Osteocyte (in vitro differentiated cells): ENCODE data around the gene CSKMT. TPM values are rescaled to one million over a fixed set of nuclear protein-coding genes. Genes with fewer than 3 reads are reported as not detected.
"Not testable (repeated sequence)": the region's sequence is repeated elsewhere in the genome, so short reads cannot be mapped to it uniquely, and the experiment has no call there.

Experiments
- DNase-seq: peaks from one replicate; pipeline ENCODE4 v3.0.0; 2021; ENCODE audit warnings: mixed read lengths; ENCODE audit not compliant: unreplicated experiment; ENCODE audit errors: extremely low spot score
- H3K27ac Mint-ChIP-seq: one replicate; pipeline ENCODE4 v1.8.0; 2021; ENCODE audit warnings: mild to moderate bottlenecking, mixed read lengths; ENCODE audit not compliant: unreplicated experiment
- H3K27me3 Mint-ChIP-seq: one replicate; pipeline ENCODE4 v1.8.0; 2021; ENCODE audit warnings: mixed read lengths; ENCODE audit not compliant: unreplicated experiment
- H3K36me3 Mint-ChIP-seq: one replicate; pipeline ENCODE4 v1.8.0; 2021; ENCODE audit warnings: mixed read lengths; ENCODE audit not compliant: unreplicated experiment
- H3K4me1 Mint-ChIP-seq: one replicate; pipeline ENCODE4 v1.8.0; 2021; ENCODE audit warnings: mixed read lengths; ENCODE audit not compliant: unreplicated experiment
- H3K4me3 Mint-ChIP-seq: one replicate; pipeline ENCODE4 v1.8.0; 2021; ENCODE audit warnings: mild to moderate bottlenecking, moderate library complexity, mixed read lengths; ENCODE audit not compliant: unreplicated experiment
- H3K9me3 Mint-ChIP-seq: one replicate; pipeline ENCODE4 v1.8.0; 2021; ENCODE audit warnings: mixed read lengths; ENCODE audit not compliant: unreplicated experiment
- total RNA-seq: library from RNA; stranded (reverse); gene quantifications from 2 replicates; pipeline ENCODE4 v1.2.1, GENCODE V29; 2021
- TF ChIP-seq, protein P1 (sequence below): fragments of 200-600 bp; sonication (generic); IDR thresholded peaks from 2 replicates; pipeline ENCODE4 v1.5.0; 2021; ENCODE audit warnings: antibody characterized with exemption, mild to moderate bottlenecking, moderate library complexity

The CSKMT gene
- total RNA-seq, 1 donor from 2014 or later: 27.3 TPM

GRCh38 chr11:62648967-62649364 lies 16.1 kb upstream of the CSKMT start:
- H3K36me3 Mint-ChIP-seq: peaks cover 7% of the 10 kb centered on the region
- H3K9me3 Mint-ChIP-seq: no peaks in the 10 kb centered on the region
- H3K4me3 Mint-ChIP-seq: no peak overlapping the region
- peaks cover 30% of the 10 kb centered on the region for H3K4me1 Mint-ChIP-seq
- no peak overlapping the region for H3K27ac Mint-ChIP-seq
- no peaks in the 10 kb centered on the region for H3K27me3 Mint-ChIP-seq
- TF ChIP-seq, protein P1, sequence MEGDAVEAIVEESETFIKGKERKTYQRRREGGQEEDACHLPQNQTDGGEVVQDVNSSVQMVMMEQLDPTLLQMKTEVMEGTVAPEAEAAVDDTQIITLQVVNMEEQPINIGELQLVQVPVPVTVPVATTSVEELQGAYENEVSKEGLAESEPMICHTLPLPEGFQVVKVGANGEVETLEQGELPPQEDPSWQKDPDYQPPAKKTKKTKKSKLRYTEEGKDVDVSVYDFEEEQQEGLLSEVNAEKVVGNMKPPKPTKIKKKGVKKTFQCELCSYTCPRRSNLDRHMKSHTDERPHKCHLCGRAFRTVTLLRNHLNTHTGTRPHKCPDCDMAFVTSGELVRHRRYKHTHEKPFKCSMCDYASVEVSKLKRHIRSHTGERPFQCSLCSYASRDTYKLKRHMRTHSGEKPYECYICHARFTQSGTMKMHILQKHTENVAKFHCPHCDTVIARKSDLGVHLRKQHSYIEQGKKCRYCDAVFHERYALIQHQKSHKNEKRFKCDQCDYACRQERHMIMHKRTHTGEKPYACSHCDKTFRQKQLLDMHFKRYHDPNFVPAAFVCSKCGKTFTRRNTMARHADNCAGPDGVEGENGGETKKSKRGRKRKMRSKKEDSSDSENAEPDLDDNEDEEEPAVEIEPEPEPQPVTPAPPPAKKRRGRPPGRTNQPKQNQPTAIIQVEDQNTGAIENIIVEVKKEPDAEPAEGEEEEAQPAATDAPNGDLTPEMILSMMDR: no peak
- DNase-seq: no peak

DNA sequence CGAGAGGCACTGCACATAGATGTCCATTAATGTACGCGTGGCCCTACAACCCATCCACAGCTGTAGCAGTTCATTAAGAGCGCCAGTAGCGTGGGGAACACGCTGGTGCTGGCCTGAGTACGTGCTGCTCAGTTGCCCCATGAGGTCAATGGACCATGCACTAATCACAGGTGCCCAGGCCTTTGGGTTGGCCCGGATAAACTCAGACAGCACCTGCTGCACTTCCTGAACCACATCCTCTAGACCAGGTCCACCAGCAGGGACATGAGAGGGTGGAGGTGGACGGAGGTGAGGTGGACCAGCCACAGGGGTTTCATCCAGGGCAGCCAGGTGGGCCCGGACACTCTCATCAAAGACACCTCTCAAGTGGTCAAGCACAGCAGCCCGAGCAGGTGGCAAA lies 15.6 kb upstream of the CSKMT start:
- no peak for DNase-seq
- no peaks in the 10 kb centered on the region for H3K9me3 Mint-ChIP-seq
- H3K4me3 Mint-ChIP-seq: no peak overlapping the region
- TF ChIP-seq, protein P1: no peak
- peaks cover 33% of the 10 kb centered on the region for H3K4me1 Mint-ChIP-seq
- H3K27ac Mint-ChIP-seq: no peak overlapping the region
- H3K36me3 Mint-ChIP-seq: peaks cover 7% of the 10 kb centered on the region
- no peaks in the 10 kb centered on the region for H3K27me3 Mint-ChIP-seq

DNA sequence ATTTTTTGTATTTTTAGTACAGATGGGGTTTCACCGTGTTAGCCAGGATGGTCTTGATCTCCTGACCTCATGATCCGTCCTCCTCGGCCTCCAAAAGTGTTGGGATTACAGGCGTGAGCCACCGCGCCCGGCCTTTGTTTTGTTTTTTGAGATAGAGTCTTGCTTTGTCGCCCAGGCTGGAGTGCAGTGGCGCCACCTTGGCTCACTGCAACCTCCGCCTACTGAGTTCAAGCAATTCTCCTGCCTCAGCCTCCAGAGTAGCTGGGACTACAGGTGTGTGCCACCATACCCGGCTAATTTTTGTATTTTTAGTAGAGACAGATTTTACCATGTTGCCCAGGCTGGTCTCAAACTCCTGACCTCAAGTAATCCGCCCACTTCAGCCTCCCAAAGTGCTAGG lies 14.8 kb upstream of the CSKMT start:
- not testable (repeated sequence) for H3K27me3 Mint-ChIP-seq, H3K4me3 Mint-ChIP-seq, DNase-seq, H3K36me3 Mint-ChIP-seq, H3K27ac Mint-ChIP-seq, H3K9me3 Mint-ChIP-seq
- peaks cover 28% of the 10 kb centered on the region for H3K4me1 Mint-ChIP-seq

DNA sequence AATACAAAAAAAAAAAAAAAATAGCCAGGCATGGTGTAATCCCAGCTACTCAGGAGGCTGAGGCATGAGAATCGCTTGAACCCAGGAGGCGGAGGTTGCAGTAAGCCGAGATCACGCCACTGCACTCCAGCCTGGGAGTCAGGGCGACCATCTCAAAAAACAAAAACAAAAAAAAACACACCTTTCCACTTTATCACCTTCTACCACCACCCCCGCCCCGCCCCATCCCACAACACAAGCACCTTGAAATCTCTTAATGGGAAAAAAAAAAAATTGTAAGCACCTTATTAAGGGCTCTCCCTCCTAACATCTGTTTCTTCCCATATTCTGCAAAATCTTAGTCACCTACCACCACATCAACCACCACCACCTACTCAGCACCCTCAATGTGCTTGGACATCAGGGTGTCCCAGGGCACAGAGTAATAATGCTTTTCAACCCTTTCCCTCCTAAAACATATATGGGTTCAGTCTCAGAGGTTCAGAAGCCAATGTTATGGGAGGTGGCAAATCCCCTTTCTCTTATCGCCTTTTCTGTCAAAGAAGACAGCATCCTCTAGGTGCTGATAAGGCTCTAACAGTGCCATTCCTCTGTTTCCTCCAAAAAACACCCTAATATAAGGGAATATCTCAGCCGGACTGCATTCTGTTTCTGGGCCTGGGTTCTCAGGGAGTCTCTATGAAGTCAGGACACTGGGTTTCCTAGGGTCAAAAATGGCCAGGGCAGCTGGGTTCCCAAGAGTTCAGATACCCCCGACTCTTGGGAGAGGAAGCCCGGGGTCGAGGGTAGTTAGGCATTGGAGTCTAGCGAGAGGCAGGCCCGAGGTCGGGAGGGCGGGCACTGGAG lies 12.7 kb upstream of the CSKMT start:
- TF ChIP-seq, protein P1: no peak
- no peaks in the 10 kb centered on the region for H3K9me3 Mint-ChIP-seq
- peaks cover 7% of the 10 kb centered on the region for H3K36me3 Mint-ChIP-seq
- peak overlapping the region; percentile 89 for H3K4me3 Mint-ChIP-seq
- DNase-seq: no peak
- H3K4me1 Mint-ChIP-seq: peaks cover 17% of the 10 kb centered on the region
- H3K27me3 Mint-ChIP-seq: no peaks in the 10 kb centered on the region
- peak overlapping the region; percentile 85 for H3K27ac Mint-ChIP-seq

DNA sequence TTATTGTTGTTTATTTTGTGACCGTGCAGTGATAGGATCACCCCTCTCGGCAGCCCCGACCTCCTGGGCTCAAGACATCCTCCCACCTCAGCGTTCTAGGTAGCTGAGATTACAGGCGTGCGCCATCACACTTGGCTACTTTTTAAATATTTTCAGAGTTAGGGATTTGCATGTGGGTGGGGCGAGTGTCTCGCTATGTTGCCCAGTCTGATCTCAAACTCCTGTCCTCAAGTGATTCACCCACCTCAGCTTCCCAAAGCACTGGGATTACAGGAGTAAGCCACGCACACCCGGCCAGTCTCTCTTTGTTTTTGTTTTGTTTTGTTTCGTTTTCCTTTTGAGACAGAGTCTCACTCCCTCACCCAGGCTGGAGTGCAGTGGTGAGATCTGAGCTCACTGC lies 10.8 kb upstream of the CSKMT start:
- H3K4me3 Mint-ChIP-seq: peak overlapping the region; percentile 40
- peak overlapping the region; percentile 98 for H3K27ac Mint-ChIP-seq
- H3K36me3 Mint-ChIP-seq: peaks cover 2% of the 10 kb centered on the region
- DNase-seq: no peak
- H3K9me3 Mint-ChIP-seq: no peaks in the 10 kb centered on the region
- no peaks in the 10 kb centered on the region for H3K27me3 Mint-ChIP-seq
- TF ChIP-seq, protein P1: no peak
- peaks cover 14% of the 10 kb centered on the region for H3K4me1 Mint-ChIP-seq
